Astrocyte (in vitro differentiated cells and primary cell): Measurements from ENCODE around the gene MS4A18. TPM values are rescaled to one million over a fixed set of nuclear protein-coding genes. Genes with fewer than 3 reads are reported as not detected.

ENCODE experiments used
- DNase-seq: peaks from one replicate; pipeline ENCODE4 v3.0.0-alpha.2; 2010; ENCODE audit warnings: low read depth
- FAIRE-seq: peaks from 2 replicates; lab custom pipeline; 2011; peaks lifted over from hg19 to GRCh38; lab: Jason Lieb, UNC
- H2AFZ ChIP-seq: 2 replicates; pipeline ENCODE4 v1.6.0; 2012; ENCODE audit warnings: low read depth, low read length, inconsistent platforms
- H3K27ac ChIP-seq: 2 replicates; pipeline ENCODE4 v1.5.1; 2011; ENCODE audit warnings: low read depth, low read length, inconsistent platforms
- H3K27me3 ChIP-seq: 2 replicates; pipeline ENCODE4 v1.6.0; 2011; ENCODE audit warnings: low read length, inconsistent platforms; ENCODE audit not compliant: insufficient read depth
- H3K36me3 ChIP-seq: 2 replicates; pipeline ENCODE4 v1.5.1; 2011; ENCODE audit warnings: low read length, inconsistent platforms; ENCODE audit not compliant: insufficient read depth
- H3K4me1 ChIP-seq: 2 replicates; pipeline ENCODE4 v1.5.1; 2011; ENCODE audit warnings: low read length, inconsistent platforms; ENCODE audit not compliant: insufficient read depth
- H3K4me2 ChIP-seq: 2 replicates; pipeline ENCODE4 v1.6.0; 2012; ENCODE audit warnings: low read length, inconsistent platforms
- H3K4me3 ChIP-seq: 2 replicates; pipeline ENCODE4 v1.5.1; 2011; ENCODE audit warnings: low read depth, mild to moderate bottlenecking, low read length, inconsistent platforms; ENCODE audit not compliant: insufficient read depth
- H3K79me2 ChIP-seq: 2 replicates; pipeline ENCODE4 v1.6.0; 2012; ENCODE audit warnings: mild to moderate bottlenecking, low read length, inconsistent platforms; ENCODE audit not compliant: insufficient read depth
- H3K9ac ChIP-seq: 2 replicates; pipeline ENCODE4 v1.6.0; 2012; ENCODE audit warnings: mild to moderate bottlenecking, low read length, inconsistent platforms
- H3K9me3 ChIP-seq: 2 replicates; pipeline ENCODE4 v1.5.1; 2012; ENCODE audit warnings: low read depth, mild to moderate bottlenecking, low read length, inconsistent platforms; ENCODE audit not compliant: insufficient read depth
- H4K20me1 ChIP-seq: 2 replicates; pipeline ENCODE4 v1.6.0; 2012; ENCODE audit warnings: low read length, inconsistent platforms; ENCODE audit not compliant: insufficient read depth
- H3K27ac Mint-ChIP-seq: one replicate; pipeline ENCODE4 v1.8.0; 2021; ENCODE audit warnings: mild to moderate bottlenecking, mixed read lengths; ENCODE audit not compliant: unreplicated experiment
- H3K27me3 Mint-ChIP-seq: one replicate; pipeline ENCODE4 v1.8.0; 2021; ENCODE audit warnings: low read depth, mixed read lengths; ENCODE audit not compliant: unreplicated experiment
- H3K36me3 Mint-ChIP-seq: one replicate; pipeline ENCODE4 v1.8.0; 2021; ENCODE audit warnings: low read depth, mixed read lengths; ENCODE audit not compliant: unreplicated experiment
- H3K4me1 Mint-ChIP-seq: one replicate; pipeline ENCODE4 v1.8.0; 2021; ENCODE audit warnings: low read depth, mixed read lengths; ENCODE audit not compliant: unreplicated experiment
- H3K4me3 Mint-ChIP-seq: one replicate; pipeline ENCODE4 v1.8.0; 2021; ENCODE audit warnings: mild to moderate bottlenecking, moderate library complexity, mixed read lengths; ENCODE audit not compliant: unreplicated experiment
- H3K9me3 Mint-ChIP-seq: one replicate; pipeline ENCODE4 v1.8.0; 2021; ENCODE audit warnings: mild to moderate bottlenecking, mixed read lengths; ENCODE audit not compliant: unreplicated experiment
- CTCF ChIP-seq: IDR thresholded peaks from 2 replicates; pipeline ENCODE4 v1.5.1; 2011; ENCODE audit warnings: low read depth, mild to moderate bottlenecking, inconsistent platforms, low read length, moderate library complexity; ENCODE audit not compliant: insufficient read depth
- EZH2 ChIP-seq: IDR thresholded peaks from 2 replicates; pipeline ENCODE4 v1.6.1; 2012; ENCODE audit warnings: mild to moderate bottlenecking, low read length, inconsistent platforms; ENCODE audit not compliant: insufficient read depth
- total RNA-seq: library from RNA; stranded (reverse); gene quantifications from 2 replicates; pipeline ENCODE4 v1.2.1, GENCODE V29; 2021

The MS4A18 gene
- total RNA-seq, 1 donor from 2014 or later, result not detected

- H3K27ac Mint-ChIP-seq, result no peak overlapping the region
- FAIRE-seq, result no peak
- no peaks in the 10 kb centered on the region for H3K4me1 ChIP-seq
Observed at GRCh38 chr11:60747359-60747873, 22.9 kb downstream of the MS4A18 start.

GRCh38 chr11:60748225-60748624 lies 23.7 kb downstream of the MS4A18 start:
- H3K4me3 ChIP-seq, result no peak overlapping the region
- Mint-ChIP-seq H3K27ac (no peak overlapping the region), H3K27me3 (peaks cover 31% of the 10 kb centered on the region), H3K4me1 (no peaks in the 10 kb centered on the region), H3K36me3 (no peaks in the 10 kb centered on the region), H3K9me3 (no peaks in the 10 kb centered on the region), H3K4me3 (no peak overlapping the region)
- no peak overlapping the region for H3K4me2 ChIP-seq
- no peak overlapping the region for H3K9ac ChIP-seq
- no peak overlapping the region for H2AFZ ChIP-seq
- no peaks in the 10 kb centered on the region for H3K79me2 ChIP-seq
- H3K4me1 ChIP-seq, result no peaks in the 10 kb centered on the region
- no peak for FAIRE-seq
- H3K9me3 ChIP-seq, result peaks cover 6% of the 10 kb centered on the region
- no peak for DNase-seq
- TF ChIP-seq EZH2 (no peak), CTCF (no peak)
- H4K20me1 ChIP-seq, result no peaks in the 10 kb centered on the region
- no peak overlapping the region for H3K27ac ChIP-seq
- H3K36me3 ChIP-seq, result no peaks in the 10 kb centered on the region
- no peaks in the 10 kb centered on the region for H3K27me3 ChIP-seq

More at GRCh38 chr11:60747359-60747873, 22.9 kb downstream of the MS4A18 start:
- Histone ChIP-seq H3K4me3 (no peak overlapping the region), H3K4me2 (no peak overlapping the region), H3K27ac (no peak overlapping the region), H3K27me3 (no peaks in the 10 kb centered on the region), H3K79me2 (no peaks in the 10 kb centered on the region), H2AFZ (no peak overlapping the region), H4K20me1 (no peaks in the 10 kb centered on the region), H3K9me3 (peaks cover 6% of the 10 kb centered on the region), H3K36me3 (no peaks in the 10 kb centered on the region), H3K9ac (no peak overlapping the region)
- Mint-ChIP-seq H3K9me3 (no peaks in the 10 kb centered on the region), H3K4me1 (peaks cover 5% of the 10 kb centered on the region), H3K27me3 (peaks cover 25% of the 10 kb centered on the region), H3K4me3 (no peak overlapping the region), H3K36me3 (no peaks in the 10 kb centered on the region)
- TF ChIP-seq EZH2, result no peak
- no peak for DNase-seq

- Histone ChIP-seq H4K20me1 (no peaks in the 10 kb centered on the region), H3K79me2 (no peaks in the 10 kb centered on the region), H3K27me3 (no peaks in the 10 kb centered on the region), H3K9me3 (peaks cover 6% of the 10 kb centered on the region), H3K4me3 (no peak overlapping the region), H3K9ac (no peak overlapping the region), H3K4me2 (no peak overlapping the region), H3K27ac (no peak overlapping the region), H2AFZ (no peak overlapping the region), H3K4me1 (no peaks in the 10 kb centered on the region), H3K36me3 (no peaks in the 10 kb centered on the region)
- no peak for TF ChIP-seq CTCF
- TF ChIP-seq EZH2, result no peak
- Mint-ChIP-seq H3K27me3 (peaks cover 32% of the 10 kb centered on the region), H3K27ac (no peak overlapping the region), H3K4me3 (no peak overlapping the region), H3K9me3 (no peaks in the 10 kb centered on the region), H3K4me1 (no peaks in the 10 kb centered on the region), H3K36me3 (no peaks in the 10 kb centered on the region)
- DNase-seq (no peak), FAIRE-seq (no peak)
Observed at GRCh38 chr11:60748821-60749220, 24.3 kb downstream of the MS4A18 start.
